ENCODE measurements around the gene CCDC112. TPM values are rescaled to one million over a fixed set of nuclear protein-coding genes. Genes with fewer than 3 reads are reported as not detected.

CCDC112 gene
- total and polyA plus RNA-seq, 2 experiments from 2014 or later, result 18.1 to 48.2 TPM

DNA sequence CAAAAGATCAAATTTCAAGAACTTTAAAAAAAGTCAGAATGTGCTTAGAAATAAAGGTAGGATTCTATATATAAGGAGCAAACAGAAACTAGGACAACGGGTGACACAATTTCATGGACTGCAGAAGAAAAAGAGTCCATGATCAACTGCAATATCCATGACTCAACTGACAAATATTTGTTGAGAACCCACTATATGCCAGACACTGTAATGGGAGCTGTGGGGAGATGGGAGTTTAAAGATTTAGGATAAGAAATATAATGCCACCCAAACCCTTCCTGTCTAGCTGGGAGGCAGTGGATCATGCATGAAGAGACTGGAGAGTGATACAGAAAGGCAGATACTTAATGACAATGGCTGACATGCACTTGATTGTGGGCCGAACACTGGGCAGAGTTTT lies 27.6 kb upstream of the CCDC112 start:
- Histone ChIP-seq H3K36me3 (ENCODE audit: insufficient read depth) (no peaks in the 10 kb centered on the region), H4K20me1 (replicated peaks; ENCODE audit: insufficient read depth) (no peaks in the 10 kb centered on the region), H2AFZ (no peak overlapping the region), H3K79me2 (replicated peaks; ENCODE audit: insufficient read depth) (no peaks in the 10 kb centered on the region), H3F3A (replicated peaks; ENCODE audit: low read depth) (no peaks in the 10 kb centered on the region), H3K4me2 (no peak overlapping the region), H3K27me3 (ENCODE audit: insufficient read depth) (no peaks in the 10 kb centered on the region), H3K4me3 (no peak overlapping the region), H3K9me2 (ENCODE audit: insufficient read depth) (peaks cover 5% of the 10 kb centered on the region; the same call in 1 of the 2 replicates), H3K4me1 (ENCODE audit: insufficient read depth) (peaks cover 11% of the 10 kb centered on the region), H3K27ac (ENCODE audit: low read depth) (no peak overlapping the region)
- Mint-ChIP-seq H3K4me3 (no peak overlapping the region), H3K4me1 (peaks cover 13% of the 10 kb centered on the region), H3K27ac (no peak overlapping the region), H3K36me3 (ENCODE audit: low read depth) (no peaks in the 10 kb centered on the region), H3K9me3 (no peaks in the 10 kb centered on the region), H3K27me3 (ENCODE audit: insufficient read depth, low read depth, poor library complexity) (no peaks in the 10 kb centered on the region)
- DNase-seq (ENCODE audit: low spot score), result no peak
- ATAC-seq, result no peak
- TF ChIP-seq NANOG (IDR thresholded peaks at IDR 0.05; ENCODE audit: borderline replicate concordance) (no peak), CREB1 (CRISPR knock-in tag; IDR thresholded peaks at IDR 0.05; ENCODE audit: low read depth) (no peak), CTCF (conservative IDR thresholded peaks at IDR 0.05; ENCODE audit: low read depth in 2 of 2) (no peak), STAT1 (IDR thresholded peaks at IDR 0.05; ENCODE audit: unreplicated experiment) (no peak), JUNB (IDR thresholded peaks at IDR 0.05; ENCODE audit: unreplicated experiment) (no peak), ETS1 (IDR thresholded peaks at IDR 0.05) (no peak), EZH2phosphoT487 (IDR thresholded peaks at IDR 0.05; ENCODE audit: unreplicated experiment) (no peak), ZNF114 (CRISPR knock-in tag; IDR thresholded peaks at IDR 0.05) (no peak), ZNF331 (CRISPR knock-in tag; IDR thresholded peaks at IDR 0.05; ENCODE audit: low read depth) (no peak), EZH2 (IDR thresholded peaks at IDR 0.05; ENCODE audit: low read depth, unreplicated experiment) (no peak), POLR2AphosphoS5 (IDR thresholded peaks at IDR 0.05; ENCODE audit: low read depth) (no peak), ZNF462 (CRISPR knock-in tag; IDR thresholded peaks at IDR 0.05) (no peak)
- TF ChIP-seq, protein P1, sequence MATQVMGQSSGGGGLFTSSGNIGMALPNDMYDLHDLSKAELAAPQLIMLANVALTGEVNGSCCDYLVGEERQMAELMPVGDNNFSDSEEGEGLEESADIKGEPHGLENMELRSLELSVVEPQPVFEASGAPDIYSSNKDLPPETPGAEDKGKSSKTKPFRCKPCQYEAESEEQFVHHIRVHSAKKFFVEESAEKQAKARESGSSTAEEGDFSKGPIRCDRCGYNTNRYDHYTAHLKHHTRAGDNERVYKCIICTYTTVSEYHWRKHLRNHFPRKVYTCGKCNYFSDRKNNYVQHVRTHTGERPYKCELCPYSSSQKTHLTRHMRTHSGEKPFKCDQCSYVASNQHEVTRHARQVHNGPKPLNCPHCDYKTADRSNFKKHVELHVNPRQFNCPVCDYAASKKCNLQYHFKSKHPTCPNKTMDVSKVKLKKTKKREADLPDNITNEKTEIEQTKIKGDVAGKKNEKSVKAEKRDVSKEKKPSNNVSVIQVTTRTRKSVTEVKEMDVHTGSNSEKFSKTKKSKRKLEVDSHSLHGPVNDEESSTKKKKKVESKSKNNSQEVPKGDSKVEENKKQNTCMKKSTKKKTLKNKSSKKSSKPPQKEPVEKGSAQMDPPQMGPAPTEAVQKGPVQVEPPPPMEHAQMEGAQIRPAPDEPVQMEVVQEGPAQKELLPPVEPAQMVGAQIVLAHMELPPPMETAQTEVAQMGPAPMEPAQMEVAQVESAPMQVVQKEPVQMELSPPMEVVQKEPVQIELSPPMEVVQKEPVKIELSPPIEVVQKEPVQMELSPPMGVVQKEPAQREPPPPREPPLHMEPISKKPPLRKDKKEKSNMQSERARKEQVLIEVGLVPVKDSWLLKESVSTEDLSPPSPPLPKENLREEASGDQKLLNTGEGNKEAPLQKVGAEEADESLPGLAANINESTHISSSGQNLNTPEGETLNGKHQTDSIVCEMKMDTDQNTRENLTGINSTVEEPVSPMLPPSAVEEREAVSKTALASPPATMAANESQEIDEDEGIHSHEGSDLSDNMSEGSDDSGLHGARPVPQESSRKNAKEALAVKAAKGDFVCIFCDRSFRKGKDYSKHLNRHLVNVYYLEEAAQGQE (IDR thresholded peaks at IDR 0.05; ENCODE audit: unreplicated experiment), result no peak

All from GM23338 (cell line).